ENCODE measurements around the gene SNX25. TPM values are rescaled to one million over a fixed set of nuclear protein-coding genes. Genes with fewer than 3 reads are reported as not detected.
"Not testable (repeated sequence)": the region's sequence is repeated elsewhere in the genome, so short reads cannot be mapped to it uniquely, and the experiment has no call there.

SNX25 gene
- total RNA-seq, 1 donor from 2014 or later: 74.7 TPM

GRCh38 chr4:185318679-185319078, 109.3 kb downstream of the SNX25 start:
- intact Hi-C loops (cut with DNase I): no loop called here
- Histone ChIP-seq H3K27ac (no peak overlapping the region), H3K4me1 (no peaks in the 10 kb centered on the region), H3K4me3 (no peak overlapping the region), H3K36me3 (peaks cover 48% of the 10 kb centered on the region), H3K27me3 (ENCODE audit: low read depth) (no peaks in the 10 kb centered on the region), H3K9me3 (no peaks in the 10 kb centered on the region)
- ATAC-seq: no peak
- DNase-seq: no peak
- TF ChIP-seq CTCF (IDR thresholded peaks at IDR 0.05): no peak

- no peaks in the 10 kb centered on the region for H3K9me3 ChIP-seq
- intact Hi-C loops (cut with DNase I): no loop called here
- no peak for DNase-seq
- H3K4me3 ChIP-seq: no peak overlapping the region
- H3K27me3 ChIP-seq (ENCODE audit: low read depth): no peaks in the 10 kb centered on the region
- no peak for ATAC-seq
- H3K27ac ChIP-seq: no peak overlapping the region
- H3K36me3 ChIP-seq: peaks cover 35% of the 10 kb centered on the region
- no peaks in the 10 kb centered on the region for H3K4me1 ChIP-seq
- TF ChIP-seq CTCF (IDR thresholded peaks at IDR 0.05): no peak
These were observed 113.4 kb downstream of the SNX25 start for GRCh38 chr4:185322803-185323202.

- no peak for TF ChIP-seq CTCF (IDR thresholded peaks at IDR 0.05)
- ATAC-seq: no peak
These were observed 114.2 kb downstream of the SNX25 start for GRCh38 chr4:185323606-185324005.

GRCh38 chr4:185324361-185324760, 115.0 kb downstream of the SNX25 start:
- H3K27ac ChIP-seq; DNase-seq; H3K4me3 ChIP-seq; intact Hi-C loops (cut with DNase I); H3K9me3 ChIP-seq; H3K27me3 ChIP-seq (ENCODE audit: low read depth); ATAC-seq; H3K4me1 ChIP-seq: not testable (repeated sequence)
- H3K36me3 ChIP-seq: peaks cover 35% of the 10 kb centered on the region

More at GRCh38 chr4:185323606-185324005, 114.2 kb downstream of the SNX25 start:
- H3K27me3 ChIP-seq (ENCODE audit: low read depth): no peaks in the 10 kb centered on the region
- H3K4me3 ChIP-seq: no peak overlapping the region
- peaks cover 35% of the 10 kb centered on the region for H3K36me3 ChIP-seq
- DNase-seq: no peak
- intact Hi-C loops (cut with DNase I): no loop called here
- H3K9me3 ChIP-seq: no peaks in the 10 kb centered on the region
- H3K27ac ChIP-seq: no peak overlapping the region
- H3K4me1 ChIP-seq: no peaks in the 10 kb centered on the region

- intact Hi-C loops (cut with DNase I); ATAC-seq: not testable (repeated sequence)
These were observed 116.3 kb downstream of the SNX25 start for GRCh38 chr4:185325721-185326120.

GRCh38 chr4:185328586-185328985, 119.2 kb downstream of the SNX25 start:
- Histone ChIP-seq H3K4me1 (no peaks in the 10 kb centered on the region), H3K4me3 (no peak overlapping the region), H3K36me3 (peaks cover 19% of the 10 kb centered on the region), H3K27ac (no peak overlapping the region), H3K9me3 (no peaks in the 10 kb centered on the region), H3K27me3 (ENCODE audit: low read depth) (no peaks in the 10 kb centered on the region)
- DNase-seq: no peak
- TF ChIP-seq CTCF (IDR thresholded peaks at IDR 0.05): no peak
- no peak for ATAC-seq
- intact Hi-C loops (cut with DNase I): no loop called here

More at GRCh38 chr4:185325721-185326120, 116.3 kb downstream of the SNX25 start:
- not testable (repeated sequence) for H3K27me3 ChIP-seq (ENCODE audit: low read depth); H3K9me3 ChIP-seq; H3K27ac ChIP-seq; H3K4me3 ChIP-seq; H3K4me1 ChIP-seq; DNase-seq
- peaks cover 27% of the 10 kb centered on the region for H3K36me3 ChIP-seq

- DNase-seq; intact Hi-C loops (cut with DNase I); H3K27me3 ChIP-seq (ENCODE audit: low read depth); H3K4me1 ChIP-seq; H3K4me3 ChIP-seq; H3K27ac ChIP-seq; ATAC-seq; H3K9me3 ChIP-seq: not testable (repeated sequence)
- peaks cover 17% of the 10 kb centered on the region for H3K36me3 ChIP-seq
These were observed 120.6 kb downstream of the SNX25 start for GRCh38 chr4:185329879-185330510.

All from lower lobe of right lung (tissue), 2 donors.